ENCODE results near the gene DGKG.

Gene DGKG

GRCh38 chr3:186316666-186317260, 45.3 kb downstream of the DGKG start:
- DNase-seq, result no peak

GRCh38 chr3:186315581-186316354, 46.3 kb downstream of the DGKG start:
- DNase-seq, result no peak

GRCh38 chr3:186314896-186315295, 47.1 kb downstream of the DGKG start:
- no peak for DNase-seq

- DNase-seq, result no peak
Measured at GRCh38 chr3:186311441-186311840, 50.6 kb downstream of the DGKG start.

GRCh38 chr3:186308549-186308948, 53.5 kb downstream of the DGKG start:
- no peak for DNase-seq

GRCh38 chr3:186307594-186308221, 54.3 kb downstream of the DGKG start:
- peak; percentile 5 for DNase-seq

- no peak for DNase-seq
Measured at GRCh38 chr3:186305286-186305685, 56.7 kb downstream of the DGKG start.

- DNase-seq, result no peak
Measured at GRCh38 chr3:186303965-186304364, 58.1 kb downstream of the DGKG start.

GRCh38 chr3:186299327-186299726, 62.7 kb downstream of the DGKG start:
- no peak for DNase-seq

GRCh38 chr3:186298876-186299275, 63.2 kb downstream of the DGKG start:
- no peak for DNase-seq

GRCh38 chr3:186290796-186291195, 71.2 kb downstream of the DGKG start:
- DNase-seq, result no peak

- no peak for DNase-seq
Measured at GRCh38 chr3:186287711-186288110, 74.3 kb downstream of the DGKG start.

GRCh38 chr3:186286114-186286513, 75.9 kb downstream of the DGKG start:
- no peak for DNase-seq

GRCh38 chr3:186284661-186285060, 77.4 kb downstream of the DGKG start:
- DNase-seq, result no peak

GRCh38 chr3:186284349-186284652, 77.7 kb downstream of the DGKG start:
- no peak for DNase-seq

- DNase-seq, result no peak
Measured at GRCh38 chr3:186283651-186284348, 78.2 kb downstream of the DGKG start.

- no peak for DNase-seq
Measured at GRCh38 chr3:186283096-186283495, 78.9 kb downstream of the DGKG start.

GRCh38 chr3:186281176-186281575, 80.9 kb downstream of the DGKG start:
- DNase-seq, result no peak

- no peak for DNase-seq
Measured at GRCh38 chr3:186280737-186281136, 81.3 kb downstream of the DGKG start.

- DNase-seq, result no peak
Measured at GRCh38 chr3:186277268-186277909, 84.6 kb downstream of the DGKG start.

- DNase-seq, result no peak
Measured at GRCh38 chr3:186275436-186275835, 86.6 kb downstream of the DGKG start.

- DNase-seq, result no peak
Measured at GRCh38 chr3:186273586-186273985, 88.4 kb downstream of the DGKG start.

GRCh38 chr3:186270701-186271100, 91.3 kb downstream of the DGKG start:
- DNase-seq, result no peak
